ENCODE results near the gene RAB23. TPM values are rescaled to one million over a fixed set of nuclear protein-coding genes. Genes with fewer than 3 reads are reported as not detected.

Gene RAB23
- total RNA-seq, 2 experiments from 2014 or later, result 3.5 to 4.1 TPM

- CTCF ChIA-PET (ENCODE audit: unreplicated experiment), result no interaction called here
These were observed 48.1 kb downstream of the RAB23 start for GRCh38 chr6:57173886-57174510.

GRCh38 chr6:57173056-57173885 is 48.8 kb downstream of the RAB23 start:
- H3K9me2 ChIP-seq (ENCODE audit: insufficient read depth, low read length), result no peaks in the 10 kb centered on the region
- H3K27ac ChIP-seq (ENCODE audit: low read depth, low read length, poor library complexity, severe bottlenecking), result peak overlapping the region; percentile 82
- H3K4me1 ChIP-seq (ENCODE audit: insufficient read depth, low read length, poor library complexity, severe bottlenecking), result peaks cover 20% of the 10 kb centered on the region
- TF ChIP-seq EZH2phosphoT487 (IDR thresholded peaks at IDR 0.05; ENCODE audit: borderline replicate concordance, low read depth, low read length) (no peak), CTCF (conservative IDR thresholded peaks at IDR 0.05; ENCODE audit: low read length) (no peak)
- ChIA-PET POLR2A (interaction anchor here (0.6 to 2.4 kb wide), 6 partner anchors 11 to 127 kb away, joined by 3 to 11 read pairs (median 4); partner anchors contain the start of genes KIAA1586 and RAB23), CTCF (ENCODE audit: unreplicated experiment) (interaction anchor here (0.6 kb wide), 1 partner anchor 218 kb away, joined by 3 read pairs; the partner anchor contains the start of gene BEND6)
- H2AFZ ChIP-seq (ENCODE audit: low read length), result peak overlapping the region; percentile 93; the same call in 1 of the 2 replicates
- peaks cover 56% of the 10 kb centered on the region for H3K79me2 ChIP-seq (ENCODE audit: insufficient read depth, low read depth, low read length)
- peak overlapping the region; percentile 85 for H3K4me2 ChIP-seq (ENCODE audit: low read length)
- H3K36me3 ChIP-seq (ENCODE audit: insufficient read depth, low read length), result peaks cover 26% of the 10 kb centered on the region; the same call in 1 of the 2 replicates
- DNase-seq (ENCODE audit: low spot score), result peak; percentile 62
- BruUV-seq (replicated peaks), result no TSS peak
- no peaks in the 10 kb centered on the region for H3K9me3 ChIP-seq (ENCODE audit: low read length)
- H4K20me1 ChIP-seq (ENCODE audit: insufficient read depth, low read length), result peaks cover 14% of the 10 kb centered on the region
- H3K4me3 ChIP-seq (ENCODE audit: low read depth, low read length, poor library complexity, severe bottlenecking), result peak overlapping the region; percentile 88
- intact Hi-C loops (cut with micrococcal nuclease; ENCODE audit: unreplicated experiment), result loop anchor here (5.0 kb wide), 1 partner anchor 66 kb away; no protein-coding TSS in a partner anchor

More at GRCh38 chr6:57173886-57174510, 48.1 kb downstream of the RAB23 start:
- Histone ChIP-seq H3K36me3 (ENCODE audit: insufficient read depth, low read length) (peaks cover 29% of the 10 kb centered on the region; the same call in 1 of the 2 replicates), H3K4me2 (ENCODE audit: low read length) (peak overlapping the region; percentile 85), H3K27ac (ENCODE audit: low read depth, low read length, poor library complexity, severe bottlenecking) (peak overlapping the region; percentile 82), H3K9me3 (ENCODE audit: low read length) (no peaks in the 10 kb centered on the region), H2AFZ (ENCODE audit: low read length) (peak overlapping the region; percentile 93; the same call in 1 of the 2 replicates), H3K4me1 (ENCODE audit: insufficient read depth, low read length, poor library complexity, severe bottlenecking) (peaks cover 20% of the 10 kb centered on the region), H3K4me3 (ENCODE audit: low read depth, low read length, poor library complexity, severe bottlenecking) (peak overlapping the region; percentile 88), H4K20me1 (ENCODE audit: insufficient read depth, low read length) (peaks cover 17% of the 10 kb centered on the region), H3K9me2 (ENCODE audit: insufficient read depth, low read length) (no peaks in the 10 kb centered on the region), H3K79me2 (ENCODE audit: insufficient read depth, low read depth, low read length) (peaks cover 64% of the 10 kb centered on the region)
- BruUV-seq (replicated peaks), result TSS peak; percentile 54
- POLR2A ChIA-PET, result interaction anchor here (1.0 kb wide), 1 partner anchor 18 kb away, joined by 3 read pairs; no protein-coding TSS in a partner anchor
- TF ChIP-seq CTCF (conservative IDR thresholded peaks at IDR 0.05; ENCODE audit: low read length), result no peak
- no peak for TF ChIP-seq EZH2phosphoT487 (IDR thresholded peaks at IDR 0.05; ENCODE audit: borderline replicate concordance, low read depth, low read length)
- intact Hi-C loops (cut with micrococcal nuclease; ENCODE audit: unreplicated experiment), result loop anchor here (5.0 kb wide), 1 partner anchor 67 kb away; no protein-coding TSS in a partner anchor
- no peak for DNase-seq (ENCODE audit: low spot score)
